ENCODE results near the gene EEPD1. TPM values are rescaled to one million over a fixed set of nuclear protein-coding genes. Genes with fewer than 3 reads are reported as not detected.

The EEPD1 gene
- total and polyA plus RNA-seq, 9 donors, result 5.6 to 16.6 (median 11.5) TPM

DNA sequence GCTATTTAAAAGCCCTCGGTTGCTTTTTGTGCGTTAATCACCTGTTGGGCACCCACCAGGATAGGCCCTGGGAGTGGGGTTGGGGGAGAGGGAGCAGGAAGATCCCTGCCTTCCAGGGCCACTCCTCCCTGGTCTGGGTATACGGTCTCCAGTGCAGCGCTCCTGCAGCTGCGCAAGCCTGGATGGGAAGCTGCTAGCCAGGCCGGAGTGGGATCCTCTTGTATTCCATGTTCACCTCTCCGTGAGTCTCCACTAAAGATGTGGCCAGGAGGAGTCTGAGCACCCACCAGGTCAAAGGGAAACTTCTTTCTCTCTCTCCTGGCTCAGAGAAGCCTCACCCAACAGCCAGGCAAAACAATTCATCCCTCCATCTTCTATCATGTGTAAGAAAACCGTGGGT, 157.8 kb downstream of the EEPD1 start:
- intact Hi-C loops (cut with DNase I), result loop anchor here in 1 of 4 donors (10.0 kb wide), 1 partner anchor 396 kb away; no protein-coding TSS in a partner anchor
- WGBS, 3 donors, result 84 to 90% (median 86%) methylated on average over 8 of the region's 8 CpGs
- no peaks in the 10 kb centered on the region for H3K36me3 ChIP-seq

DNA sequence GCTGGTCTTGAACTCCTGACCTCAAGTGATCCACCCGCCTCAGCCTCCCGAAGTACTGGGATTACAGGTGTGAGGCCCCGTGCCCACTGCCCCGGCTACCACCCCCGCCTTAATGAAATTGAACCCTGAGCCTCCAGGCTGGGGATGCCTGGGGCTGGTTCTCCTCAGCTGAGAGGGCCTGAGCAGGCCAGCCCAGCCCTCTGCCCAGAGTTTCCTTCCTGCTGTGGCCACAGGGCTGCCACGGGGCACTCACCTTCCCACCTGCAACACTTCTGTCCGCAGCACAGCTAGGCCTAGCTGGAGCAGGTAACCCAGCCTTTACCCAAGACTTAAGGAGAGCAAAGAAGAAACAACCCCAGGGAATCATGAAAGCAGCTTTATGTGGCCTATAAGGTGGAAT, 158.5 kb downstream of the EEPD1 start:
- intact Hi-C loops (cut with DNase I), result loop anchor here in 1 of 4 donors (10.0 kb wide), 1 partner anchor 397 kb away; no protein-coding TSS in a partner anchor
- Histone ChIP-seq H3K4me1 (ENCODE audit: insufficient read depth) (peaks cover 3% of the 10 kb centered on the region), H3K9me3 (no peaks in the 10 kb centered on the region), H3K27me3 (no peaks in the 10 kb centered on the region), H3K36me3 (no peaks in the 10 kb centered on the region), H3K4me3 (no peak overlapping the region), H3K27ac (no peak overlapping the region)
- WGBS, 3 donors, result 87 to 89% (median 88%) methylated on average over 7 of the region's 7 CpGs
- no peak for DNase-seq
- no peak for TF ChIP-seq EP300 (IDR thresholded peaks at IDR 0.05)
- TF ChIP-seq, protein P1, sequence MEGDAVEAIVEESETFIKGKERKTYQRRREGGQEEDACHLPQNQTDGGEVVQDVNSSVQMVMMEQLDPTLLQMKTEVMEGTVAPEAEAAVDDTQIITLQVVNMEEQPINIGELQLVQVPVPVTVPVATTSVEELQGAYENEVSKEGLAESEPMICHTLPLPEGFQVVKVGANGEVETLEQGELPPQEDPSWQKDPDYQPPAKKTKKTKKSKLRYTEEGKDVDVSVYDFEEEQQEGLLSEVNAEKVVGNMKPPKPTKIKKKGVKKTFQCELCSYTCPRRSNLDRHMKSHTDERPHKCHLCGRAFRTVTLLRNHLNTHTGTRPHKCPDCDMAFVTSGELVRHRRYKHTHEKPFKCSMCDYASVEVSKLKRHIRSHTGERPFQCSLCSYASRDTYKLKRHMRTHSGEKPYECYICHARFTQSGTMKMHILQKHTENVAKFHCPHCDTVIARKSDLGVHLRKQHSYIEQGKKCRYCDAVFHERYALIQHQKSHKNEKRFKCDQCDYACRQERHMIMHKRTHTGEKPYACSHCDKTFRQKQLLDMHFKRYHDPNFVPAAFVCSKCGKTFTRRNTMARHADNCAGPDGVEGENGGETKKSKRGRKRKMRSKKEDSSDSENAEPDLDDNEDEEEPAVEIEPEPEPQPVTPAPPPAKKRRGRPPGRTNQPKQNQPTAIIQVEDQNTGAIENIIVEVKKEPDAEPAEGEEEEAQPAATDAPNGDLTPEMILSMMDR (IDR thresholded peaks at IDR 0.05), result no peak
- no peak for TF ChIP-seq POLR2A (IDR thresholded peaks at IDR 0.05)

More for the DNA sequence above, 157.8 kb downstream of the EEPD1 start:
- H3K27me3 ChIP-seq, result no peaks in the 10 kb centered on the region
- TF ChIP-seq POLR2A (IDR thresholded peaks at IDR 0.05) (no peak), EP300 (IDR thresholded peaks at IDR 0.05) (no peak)
- TF ChIP-seq, protein P1 (IDR thresholded peaks at IDR 0.05), result no peak
- no peaks in the 10 kb centered on the region for H3K9me3 ChIP-seq
- H3K4me3 ChIP-seq, result no peak overlapping the region
- H3K27ac ChIP-seq, result no peak overlapping the region
- peaks cover 2% of the 10 kb centered on the region for H3K4me1 ChIP-seq (ENCODE audit: insufficient read depth)
- no peak for DNase-seq

DNA sequence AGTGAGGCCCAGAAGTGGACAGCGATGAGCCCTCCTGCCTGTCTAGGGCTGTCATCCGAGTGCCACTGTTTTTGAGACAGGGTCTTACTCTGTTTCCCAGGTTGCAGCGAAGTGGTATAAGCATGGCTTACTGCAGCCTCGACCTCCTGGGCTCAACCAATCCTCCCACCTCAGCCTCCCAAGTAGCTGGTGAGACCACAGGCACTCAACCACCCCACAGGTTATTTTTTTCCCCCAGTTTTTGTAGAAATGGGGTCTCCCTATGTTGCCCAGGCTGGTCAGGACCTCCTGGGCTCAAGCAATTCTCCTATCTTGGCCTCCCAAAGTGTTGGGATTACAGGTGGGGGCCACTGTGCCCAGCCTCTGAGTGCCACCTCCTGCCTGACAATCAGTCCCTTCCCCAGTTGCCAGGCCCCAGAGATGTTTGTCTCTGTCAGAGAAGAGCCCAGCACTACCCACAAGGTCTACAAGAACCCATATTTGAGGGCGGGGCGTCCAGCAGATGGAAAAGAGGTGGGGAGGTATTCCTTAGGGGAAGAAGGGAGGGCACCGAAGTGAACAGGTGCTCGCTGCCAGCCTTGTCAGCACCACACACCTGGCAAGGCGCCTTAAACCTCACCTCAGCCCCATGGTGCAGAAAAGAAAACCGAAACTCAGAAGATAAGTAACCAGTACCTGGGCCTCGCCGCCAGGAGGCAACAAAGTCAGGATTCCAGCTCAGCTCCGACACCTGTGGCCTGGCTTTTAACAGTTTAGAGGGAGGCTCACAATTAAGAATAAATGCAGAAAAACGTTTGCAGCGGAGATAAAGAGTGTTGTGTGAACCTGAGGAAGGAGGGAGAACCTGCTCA, 159.2 kb downstream of the EEPD1 start:
- H3K9me3 ChIP-seq, result no peaks in the 10 kb centered on the region
- H3K4me3 ChIP-seq, result no peak overlapping the region
- no peaks in the 10 kb centered on the region for H3K27me3 ChIP-seq
- intact Hi-C loops (cut with DNase I), result loop anchor here in 1 of 4 donors (10.0 kb wide), 1 partner anchor 397 kb away; no protein-coding TSS in a partner anchor
- H3K36me3 ChIP-seq, result no peaks in the 10 kb centered on the region
- TF ChIP-seq EP300 (IDR thresholded peaks at IDR 0.05), result no peak
- TF ChIP-seq, protein P1 (IDR thresholded peaks at IDR 0.05), result no peak
- no peak for TF ChIP-seq POLR2A (IDR thresholded peaks at IDR 0.05)
- peaks cover 3% of the 10 kb centered on the region for H3K4me1 ChIP-seq (ENCODE audit: insufficient read depth)
- WGBS, 3 donors, result 71 to 80% (median 75%) methylated on average over 12 to 15 of the region's 15 CpGs
- no peak overlapping the region for H3K27ac ChIP-seq
- no peak for DNase-seq

DNA sequence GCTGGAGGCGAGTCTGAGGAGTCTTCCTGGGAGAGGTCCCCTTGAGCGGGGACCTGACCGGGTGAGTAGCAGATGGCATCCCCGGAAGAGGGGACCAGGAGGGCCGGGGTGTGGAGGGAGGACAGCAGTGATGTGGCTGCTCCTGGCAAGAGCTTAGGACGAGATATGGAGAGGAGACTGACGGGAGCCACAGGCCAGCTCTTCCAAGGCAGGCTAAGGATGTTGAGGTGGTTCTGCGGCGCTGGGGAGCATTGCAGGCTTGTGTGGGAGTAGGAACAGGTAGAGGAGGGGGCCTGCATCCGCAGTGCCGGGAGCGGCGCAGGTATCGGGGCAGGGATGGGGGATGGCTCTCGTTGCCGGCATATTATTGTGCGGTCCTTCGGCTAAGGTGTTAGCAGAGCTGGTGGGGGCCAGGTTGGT, 159.9 kb downstream of the EEPD1 start:
- H3K27me3 ChIP-seq, result no peaks in the 10 kb centered on the region
- peaks cover 3% of the 10 kb centered on the region for H3K4me1 ChIP-seq (ENCODE audit: insufficient read depth)
- WGBS, 3 donors, result 83 to 90% (median 86%) methylated on average over 18 of the region's 18 CpGs
- H3K27ac ChIP-seq, result no peak overlapping the region
- TF ChIP-seq, protein P1 (IDR thresholded peaks at IDR 0.05), result no peak
- TF ChIP-seq POLR2A (IDR thresholded peaks at IDR 0.05) (no peak), EP300 (IDR thresholded peaks at IDR 0.05) (no peak)
- DNase-seq, result no peak
- H3K4me3 ChIP-seq, result no peak overlapping the region
- H3K9me3 ChIP-seq, result no peaks in the 10 kb centered on the region
- intact Hi-C loops (cut with DNase I), result loop anchor here in 1 of 4 donors (10.0 kb wide), 1 partner anchor 398 kb away; no protein-coding TSS in a partner anchor
- no peaks in the 10 kb centered on the region for H3K36me3 ChIP-seq

Measured in ovary (tissue), 9 donors.